HG03139 (cell line): ENCODE data around the gene ANO7.
A peak's percentile ranks its signal among the peaks of the same experiment; 100 is the strongest.

ENCODE experiments used
- ATAC-seq: cut with Tn5 transposase; IDR thresholded peaks from one replicate; pipeline ENCODE4 v1.9.1; 2021; ENCODE audit not compliant: unreplicated experiment

ANO7 gene

GRCh38 chr2:241269707-241270520 lies 81.4 kb downstream of the ANO7 start:
- ATAC-seq = no peak

- no peak for ATAC-seq
Measured at GRCh38 chr2:241270531-241270930, 82.1 kb downstream of the ANO7 start.

- ATAC-seq = peak; percentile 48
Measured at GRCh38 chr2:241271706-241272302, 83.3 kb downstream of the ANO7 start.

DNA sequence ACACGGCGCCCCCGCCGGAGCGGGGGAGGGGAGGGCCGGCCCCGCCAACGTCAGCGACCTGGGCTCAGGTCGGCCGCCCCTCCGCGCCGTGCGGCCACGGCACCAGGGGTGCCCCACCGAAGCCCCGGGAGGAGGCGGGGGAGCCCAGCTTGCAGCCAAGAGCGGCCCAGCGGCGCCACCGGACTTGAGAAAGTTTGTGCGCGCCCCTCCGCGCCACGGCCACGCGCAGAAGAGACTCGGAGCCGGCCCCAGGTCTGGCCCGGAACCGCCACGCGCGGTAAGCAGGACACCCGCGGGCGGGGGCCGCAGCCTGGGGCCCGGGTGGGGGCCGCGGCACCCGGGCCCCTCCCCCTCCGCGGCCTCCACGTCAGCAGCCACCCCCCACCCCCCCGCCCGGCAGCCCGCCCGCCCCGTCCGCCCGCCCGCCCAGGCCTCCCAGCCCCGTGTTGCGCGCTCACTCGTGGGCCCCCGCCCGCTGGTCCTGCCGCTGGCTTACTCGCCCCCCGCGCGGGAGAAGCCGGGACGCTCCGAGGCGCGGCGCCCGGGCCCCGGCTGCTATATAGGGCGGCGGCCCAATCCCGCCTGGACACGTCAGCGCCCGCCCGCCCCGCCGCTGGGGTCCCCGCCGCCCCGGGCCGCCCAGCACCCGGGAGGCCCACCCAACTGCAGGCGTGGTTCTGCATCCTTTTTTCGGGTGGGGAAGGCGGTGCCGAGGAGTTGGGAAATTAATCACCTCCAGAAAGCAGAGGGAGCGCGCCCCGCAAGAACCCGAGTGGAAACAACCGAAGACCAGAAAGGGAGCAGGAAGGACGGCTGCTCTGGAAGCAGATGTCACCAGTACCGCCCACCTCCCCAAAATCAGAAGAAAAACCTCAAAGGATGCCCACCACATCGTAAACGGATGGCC lies 84.1 kb downstream of the ANO7 start:
- ATAC-seq = peak; percentile 45

- ATAC-seq = no peak
Measured at GRCh38 chr2:241273210-241274020, 84.9 kb downstream of the ANO7 start.

DNA sequence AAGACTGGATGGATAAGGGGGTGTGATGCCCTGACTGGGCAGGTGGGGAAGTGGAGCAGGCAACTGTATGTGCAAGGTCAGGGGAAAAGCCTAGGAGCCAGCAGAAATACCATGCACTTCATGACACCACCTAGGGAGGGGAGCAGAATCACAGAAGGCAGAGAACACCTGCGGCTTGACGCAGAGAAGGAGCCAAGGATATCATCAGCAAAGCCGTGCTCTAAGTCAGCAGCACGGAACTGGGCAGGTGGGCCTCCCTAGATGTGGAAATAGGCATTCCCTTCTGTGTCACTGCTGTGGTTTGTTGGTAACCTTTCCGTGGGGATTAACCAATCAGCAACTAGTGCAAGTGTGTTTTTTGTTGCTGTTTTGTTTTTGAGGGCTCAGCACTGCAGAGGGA lies 85.7 kb downstream of the ANO7 start:
- ATAC-seq = no peak
